SK-N-SH treated with all-trans-retinoic acid at 6 μM for 48 hours (cell line): ENCODE results near the gene RFNG.

Source experiments
- ATAC-seq: fragments of 200-7000 bp; cut with Tn5 transposase; 3 replicates; pipeline ENCODE4 v1.9.1; 2020; ENCODE audit warnings: mild to moderate bottlenecking, moderate library complexity
- ARNTL ChIP-seq: fragments of 450-650 bp; formaldehyde crosslinking; IDR thresholded peaks from 2 replicates; pipeline ENCODE4 v1.5.0; 2020; ENCODE audit warnings: low read depth, mild to moderate bottlenecking, moderate library complexity, borderline replicate concordance
- BACH2 ChIP-seq: fragments of 250-450 bp; sonication (Bioruptor Pico); IDR thresholded peaks from 2 replicates; pipeline ENCODE4 v1.9.0; 2021; ENCODE audit warnings: mild to moderate bottlenecking, borderline replicate concordance
- CSDC2 ChIP-seq: fragments of 250-450 bp; sonication (Bioruptor Pico); IDR thresholded peaks from 2 replicates; pipeline ENCODE4 v1.5.0; 2020; ENCODE audit warnings: mild to moderate bottlenecking, moderate library complexity
- ESRRG ChIP-seq: fragments of 250-450 bp; sonication (Bioruptor Pico); IDR thresholded peaks from 2 replicates; pipeline ENCODE4 v1.6.1; 2021; ENCODE audit warnings: mild to moderate bottlenecking
- GLIS3 ChIP-seq: fragments of 250-450 bp; sonication (Bioruptor Pico); IDR thresholded peaks from 2 replicates; pipeline ENCODE4 v1.5.0; 2020; ENCODE audit warnings: mild to moderate bottlenecking, moderate library complexity
- ISL1 ChIP-seq: fragments of 250-450 bp; sonication (Bioruptor Pico); IDR thresholded peaks from 2 replicates; pipeline ENCODE4 v2.1.2; 2022; ENCODE audit warnings: mild to moderate bottlenecking, moderate library complexity
- OSR1 ChIP-seq: fragments of 250-450 bp; sonication (Bioruptor Pico); IDR thresholded peaks from 2 replicates; pipeline ENCODE4 v1.8.0; 2022; ENCODE audit warnings: moderate library complexity, mild to moderate bottlenecking, inconsistent platforms
- PATZ1 ChIP-seq: fragments of 250-450 bp; sonication (Bioruptor Pico); IDR thresholded peaks from 2 replicates; pipeline ENCODE4 v1.8.0; 2020; ENCODE audit warnings: mild to moderate bottlenecking, moderate library complexity, borderline replicate concordance
- PPARA ChIP-seq: fragments of 250-450 bp; sonication (Bioruptor Pico); IDR thresholded peaks from 2 replicates; pipeline ENCODE4 v1.5.0; 2020; ENCODE audit warnings: mild to moderate bottlenecking, borderline replicate concordance
- SNAI2 ChIP-seq: fragments of 250-450 bp; sonication (Bioruptor Pico); IDR thresholded peaks from 2 replicates; pipeline ENCODE4 v1.5.0; 2020; ENCODE audit warnings: mild to moderate bottlenecking, moderate library complexity
- TCF4 ChIP-seq: fragments of 250-450 bp; sonication (Bioruptor Pico); IDR thresholded peaks from 2 replicates; pipeline ENCODE4 v1.8.0; 2021; ENCODE audit warnings: mild to moderate bottlenecking, moderate library complexity, borderline replicate concordance
- TOX ChIP-seq: fragments of 250-450 bp; sonication (Bioruptor Pico); IDR thresholded peaks from 2 replicates; pipeline ENCODE4 v1.8.0; 2021; ENCODE audit warnings: mild to moderate bottlenecking, moderate library complexity, borderline replicate concordance
- ZC3H10 ChIP-seq: fragments of 250-450 bp; sonication (Bioruptor Pico); IDR thresholded peaks from 2 replicates; pipeline ENCODE4 v1.5.1; 2021; ENCODE audit warnings: mild to moderate bottlenecking, moderate library complexity
- ZFP3 ChIP-seq: fragments of 250-450 bp; sonication (Bioruptor Pico); IDR thresholded peaks from 2 replicates; pipeline ENCODE4 v1.5.0; 2020; ENCODE audit warnings: mild to moderate bottlenecking, moderate library complexity
- ZNF70 ChIP-seq: fragments of 450-650 bp; formaldehyde crosslinking; IDR thresholded peaks from 2 replicates; pipeline ENCODE4 v1.5.0; 2020; ENCODE audit warnings: mild to moderate bottlenecking, moderate library complexity
- TF ChIP-seq, protein P1 (sequence below): fragments of 250-450 bp; sonication (Bioruptor Pico); IDR thresholded peaks from 2 replicates; pipeline ENCODE4 v1.5.1; 2020; ENCODE audit warnings: low read depth, mild to moderate bottlenecking, moderate library complexity
- TF ChIP-seq, protein P2 (sequence below): fragments of 250-450 bp; sonication (Bioruptor Pico); IDR thresholded peaks from 2 replicates; pipeline ENCODE4 v1.8.0; 2021; ENCODE audit warnings: low read depth, mild to moderate bottlenecking, moderate library complexity, borderline replicate concordance
- TF ChIP-seq, protein P3 (sequence below): fragments of 250-450 bp; sonication (Bioruptor Pico); IDR thresholded peaks from 2 replicates; pipeline ENCODE4 v1.5.0; 2020; ENCODE audit warnings: mild to moderate bottlenecking, moderate library complexity
- TF ChIP-seq, protein P4 (sequence below): fragments of 250-450 bp; sonication (Bioruptor Pico); IDR thresholded peaks from 2 replicates; pipeline ENCODE4 v1.5.1; 2021; ENCODE audit warnings: mild to moderate bottlenecking, moderate library complexity

The RFNG gene

GRCh38 chr17:82058230-82058854 lies 6.7 kb upstream of the RFNG start (continued):
- TF ChIP-seq TOX (no peak), ZNF70 (CRISPR knock-in tag) (no peak), BACH2 (CRISPR knock-in tag) (no peak), ISL1 (CRISPR knock-in tag) (no peak), PATZ1 (no peak)
- TF ChIP-seq, protein P1, sequence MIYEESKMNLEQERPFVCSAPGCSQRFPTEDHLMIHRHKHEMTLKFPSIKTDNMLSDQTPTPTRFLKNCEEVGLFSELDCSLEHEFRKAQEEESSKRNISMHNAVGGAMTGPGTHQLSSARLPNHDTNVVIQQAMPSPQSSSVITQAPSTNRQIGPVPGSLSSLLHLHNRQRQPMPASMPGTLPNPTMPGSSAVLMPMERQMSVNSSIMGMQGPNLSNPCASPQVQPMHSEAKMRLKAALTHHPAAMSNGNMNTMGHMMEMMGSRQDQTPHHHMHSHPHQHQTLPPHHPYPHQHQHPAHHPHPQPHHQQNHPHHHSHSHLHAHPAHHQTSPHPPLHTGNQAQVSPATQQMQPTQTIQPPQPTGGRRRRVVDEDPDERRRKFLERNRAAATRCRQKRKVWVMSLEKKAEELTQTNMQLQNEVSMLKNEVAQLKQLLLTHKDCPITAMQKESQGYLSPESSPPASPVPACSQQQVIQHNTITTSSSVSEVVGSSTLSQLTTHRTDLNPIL (CRISPR knock-in tag) = no peak
- TF ChIP-seq, protein P2, sequence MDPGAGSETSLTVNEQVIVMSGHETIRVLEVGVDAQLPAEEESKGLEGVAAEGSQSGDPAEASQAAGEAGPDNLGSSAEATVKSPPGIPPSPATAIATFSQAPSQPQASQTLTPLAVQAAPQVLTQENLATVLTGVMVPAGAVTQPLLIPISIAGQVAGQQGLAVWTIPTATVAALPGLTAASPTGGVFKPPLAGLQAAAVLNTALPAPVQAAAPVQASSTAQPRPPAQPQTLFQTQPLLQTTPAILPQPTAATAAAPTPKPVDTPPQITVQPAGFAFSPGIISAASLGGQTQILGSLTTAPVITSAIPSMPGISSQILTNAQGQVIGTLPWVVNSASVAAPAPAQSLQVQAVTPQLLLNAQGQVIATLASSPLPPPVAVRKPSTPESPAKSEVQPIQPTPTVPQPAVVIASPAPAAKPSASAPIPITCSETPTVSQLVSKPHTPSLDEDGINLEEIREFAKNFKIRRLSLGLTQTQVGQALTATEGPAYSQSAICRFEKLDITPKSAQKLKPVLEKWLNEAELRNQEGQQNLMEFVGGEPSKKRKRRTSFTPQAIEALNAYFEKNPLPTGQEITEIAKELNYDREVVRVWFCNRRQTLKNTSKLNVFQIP (CRISPR knock-in tag) = no peak
- TF ChIP-seq, all 23 proteins: peak for 0

GRCh38 chr17:82056729-82057621 lies 5.4 kb upstream of the RFNG start:
- ATAC-seq = no peak
- TF ChIP-seq, protein P3, sequence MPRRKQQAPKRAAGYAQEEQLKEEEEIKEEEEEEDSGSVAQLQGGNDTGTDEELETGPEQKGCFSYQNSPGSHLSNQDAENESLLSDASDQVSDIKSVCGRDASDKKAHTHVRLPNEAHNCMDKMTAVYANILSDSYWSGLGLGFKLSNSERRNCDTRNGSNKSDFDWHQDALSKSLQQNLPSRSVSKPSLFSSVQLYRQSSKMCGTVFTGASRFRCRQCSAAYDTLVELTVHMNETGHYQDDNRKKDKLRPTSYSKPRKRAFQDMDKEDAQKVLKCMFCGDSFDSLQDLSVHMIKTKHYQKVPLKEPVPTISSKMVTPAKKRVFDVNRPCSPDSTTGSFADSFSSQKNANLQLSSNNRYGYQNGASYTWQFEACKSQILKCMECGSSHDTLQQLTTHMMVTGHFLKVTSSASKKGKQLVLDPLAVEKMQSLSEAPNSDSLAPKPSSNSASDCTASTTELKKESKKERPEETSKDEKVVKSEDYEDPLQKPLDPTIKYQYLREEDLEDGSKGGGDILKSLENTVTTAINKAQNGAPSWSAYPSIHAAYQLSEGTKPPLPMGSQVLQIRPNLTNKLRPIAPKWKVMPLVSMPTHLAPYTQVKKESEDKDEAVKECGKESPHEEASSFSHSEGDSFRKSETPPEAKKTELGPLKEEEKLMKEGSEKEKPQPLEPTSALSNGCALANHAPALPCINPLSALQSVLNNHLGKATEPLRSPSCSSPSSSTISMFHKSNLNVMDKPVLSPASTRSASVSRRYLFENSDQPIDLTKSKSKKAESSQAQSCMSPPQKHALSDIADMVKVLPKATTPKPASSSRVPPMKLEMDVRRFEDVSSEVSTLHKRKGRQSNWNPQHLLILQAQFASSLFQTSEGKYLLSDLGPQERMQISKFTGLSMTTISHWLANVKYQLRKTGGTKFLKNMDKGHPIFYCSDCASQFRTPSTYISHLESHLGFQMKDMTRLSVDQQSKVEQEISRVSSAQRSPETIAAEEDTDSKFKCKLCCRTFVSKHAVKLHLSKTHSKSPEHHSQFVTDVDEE (CRISPR knock-in tag) = no peak
- TF ChIP-seq, protein P4, sequence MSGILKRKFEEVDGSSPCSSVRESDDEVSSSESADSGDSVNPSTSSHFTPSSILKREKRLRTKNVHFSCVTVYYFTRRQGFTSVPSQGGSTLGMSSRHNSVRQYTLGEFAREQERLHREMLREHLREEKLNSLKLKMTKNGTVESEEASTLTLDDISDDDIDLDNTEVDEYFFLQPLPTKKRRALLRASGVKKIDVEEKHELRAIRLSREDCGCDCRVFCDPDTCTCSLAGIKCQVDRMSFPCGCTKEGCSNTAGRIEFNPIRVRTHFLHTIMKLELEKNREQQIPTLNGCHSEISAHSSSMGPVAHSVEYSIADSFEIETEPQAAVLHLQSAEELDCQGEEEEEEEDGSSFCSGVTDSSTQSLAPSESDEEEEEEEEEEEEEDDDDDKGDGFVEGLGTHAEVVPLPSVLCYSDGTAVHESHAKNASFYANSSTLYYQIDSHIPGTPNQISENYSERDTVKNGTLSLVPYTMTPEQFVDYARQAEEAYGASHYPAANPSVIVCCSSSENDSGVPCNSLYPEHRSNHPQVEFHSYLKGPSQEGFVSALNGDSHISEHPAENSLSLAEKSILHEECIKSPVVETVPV (CRISPR knock-in tag) = no peak
- TF ChIP-seq SNAI2 (CRISPR knock-in tag) (no peak), ARNTL (CRISPR knock-in tag) (no peak), ZFP3 (CRISPR knock-in tag) (no peak), PATZ1 (no peak)
- TF ChIP-seq, all 23 proteins: peak for 0

DNA sequence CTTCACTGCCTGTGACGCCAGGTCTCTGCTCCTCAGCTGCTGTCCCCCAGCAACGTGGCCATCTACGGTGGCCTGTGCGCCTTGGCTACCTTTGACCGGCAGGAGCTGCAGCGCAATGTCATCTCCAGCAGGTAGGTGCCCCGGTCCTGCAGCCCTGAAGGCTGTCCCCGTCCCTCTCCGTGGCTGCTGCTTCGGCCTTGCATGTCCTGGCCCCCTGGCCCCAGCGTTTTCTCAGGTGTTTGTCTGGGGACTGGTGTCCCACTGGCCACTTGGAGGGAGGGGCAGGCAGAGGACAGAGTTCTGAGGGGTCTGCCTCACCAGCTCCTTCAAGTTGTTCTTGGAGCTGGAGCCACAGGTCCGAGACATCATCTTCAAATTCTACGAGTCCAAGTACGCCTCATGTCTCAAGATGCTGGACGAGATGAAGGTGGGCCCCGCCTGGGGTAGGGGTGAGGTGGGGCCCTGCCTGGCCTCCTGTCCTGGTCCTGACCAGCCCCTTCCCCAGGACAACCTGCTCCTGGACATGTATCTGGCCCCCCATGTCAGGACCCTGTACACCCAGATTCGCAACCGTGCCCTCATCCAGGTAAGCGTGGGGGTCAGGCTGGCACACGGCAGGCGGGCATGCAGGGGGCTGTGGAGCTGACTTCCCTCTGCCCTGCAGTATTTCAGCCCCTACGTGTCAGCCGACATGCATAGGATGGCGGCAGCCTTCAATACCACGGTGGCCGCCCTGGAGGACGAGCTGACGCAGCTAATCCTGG lies 4.5 kb upstream of the RFNG start:
- ATAC-seq = no peak

More for the DNA sequence above, 4.5 kb upstream of the RFNG start:
- TF ChIP-seq GLIS3 (CRISPR knock-in tag) (no peak), TCF4 (no peak), OSR1 (no peak), ZC3H10 (CRISPR knock-in tag) (no peak), CSDC2 (CRISPR knock-in tag) (no peak), SNAI2 (CRISPR knock-in tag) (no peak), PPARA (CRISPR knock-in tag) (no peak), ESRRG (no peak), ISL1 (CRISPR knock-in tag) (no peak)
- TF ChIP-seq, protein P3 (CRISPR knock-in tag) = no peak
